ENCODE data around the gene CTH.
"Not testable (repeated sequence)": the region's sequence is repeated elsewhere in the genome, so short reads cannot be mapped to it uniquely, and the experiment has no call there.

The CTH gene

DNA sequence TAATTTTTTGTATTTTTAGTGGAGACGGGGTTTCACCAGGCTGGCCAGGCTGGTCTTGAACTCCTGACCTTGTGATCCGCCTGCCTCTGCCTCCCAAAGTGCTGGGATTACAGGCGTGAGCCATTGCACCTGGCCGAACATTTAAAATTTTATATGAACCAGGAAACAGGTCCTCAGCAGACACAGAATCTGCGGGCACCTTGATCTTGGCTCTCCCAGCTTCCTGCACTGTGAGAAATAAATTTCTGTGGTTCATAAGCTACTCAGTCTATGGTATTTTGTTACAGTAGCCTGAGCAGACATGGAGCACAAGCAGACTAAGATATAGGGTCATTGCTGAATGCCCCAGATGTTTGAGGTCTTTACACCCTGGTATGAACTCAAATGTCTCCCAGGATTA, 23.6 kb upstream of the CTH start:
- Mint-ChIP-seq H3K4me1 (no peaks in the 10 kb centered on the region), H3K27me3 (peaks cover 10% of the 10 kb centered on the region), H3K4me3 (no peak overlapping the region), H3K27ac (no peak overlapping the region), H3K36me3 (ENCODE audit: low read depth) (no peaks in the 10 kb centered on the region), H3K9me3 (no peaks in the 10 kb centered on the region)
- ATAC-seq (no peak), DNase-seq (no peak)

GRCh38 chr1:70392626-70393025, 18.4 kb upstream of the CTH start:
- no peak overlapping the region for H3K27ac Mint-ChIP-seq
- ATAC-seq (no peak), DNase-seq (no peak)
- peaks cover 17% of the 10 kb centered on the region for H3K27me3 Mint-ChIP-seq
- no peak overlapping the region for H3K4me3 Mint-ChIP-seq
- no peaks in the 10 kb centered on the region for H3K9me3 Mint-ChIP-seq
- H3K36me3 Mint-ChIP-seq (ENCODE audit: low read depth): no peaks in the 10 kb centered on the region
- H3K4me1 Mint-ChIP-seq: no peaks in the 10 kb centered on the region

- no peaks in the 10 kb centered on the region for H3K9me3 Mint-ChIP-seq
- no peaks in the 10 kb centered on the region for H3K36me3 Mint-ChIP-seq (ENCODE audit: low read depth)
- no peak for ATAC-seq
- no peaks in the 10 kb centered on the region for H3K4me1 Mint-ChIP-seq
- no peak overlapping the region for H3K4me3 Mint-ChIP-seq
- DNase-seq: no peak
- no peak overlapping the region for H3K27ac Mint-ChIP-seq
- peaks cover 12% of the 10 kb centered on the region for H3K27me3 Mint-ChIP-seq
These were observed 14.5 kb upstream of the CTH start for GRCh38 chr1:70396607-70397006.

GRCh38 chr1:70397013-70397412, 14.1 kb upstream of the CTH start:
- H3K9me3 Mint-ChIP-seq: no peaks in the 10 kb centered on the region
- no peak overlapping the region for H3K27ac Mint-ChIP-seq
- H3K4me3 Mint-ChIP-seq: no peak overlapping the region
- no peak for ATAC-seq
- H3K4me1 Mint-ChIP-seq: no peaks in the 10 kb centered on the region
- DNase-seq: no peak
- H3K27me3 Mint-ChIP-seq: peaks cover 9% of the 10 kb centered on the region
- no peaks in the 10 kb centered on the region for H3K36me3 Mint-ChIP-seq (ENCODE audit: low read depth)

- no peaks in the 10 kb centered on the region for H3K9me3 Mint-ChIP-seq
- ATAC-seq (no peak), DNase-seq (no peak)
- peaks cover 8% of the 10 kb centered on the region for H3K27me3 Mint-ChIP-seq
- H3K4me1 Mint-ChIP-seq: no peaks in the 10 kb centered on the region
- H3K27ac Mint-ChIP-seq: no peak overlapping the region
- no peak overlapping the region for H3K4me3 Mint-ChIP-seq
- H3K36me3 Mint-ChIP-seq (ENCODE audit: low read depth): no peaks in the 10 kb centered on the region
These were observed 10.7 kb upstream of the CTH start for GRCh38 chr1:70400335-70400734.

- H3K36me3 Mint-ChIP-seq (ENCODE audit: low read depth): no peaks in the 10 kb centered on the region
- H3K4me3 Mint-ChIP-seq: no peak overlapping the region
- H3K27ac Mint-ChIP-seq: no peak overlapping the region
- no peak for ATAC-seq
- no peaks in the 10 kb centered on the region for H3K9me3 Mint-ChIP-seq
- H3K27me3 Mint-ChIP-seq: peaks cover 12% of the 10 kb centered on the region
- DNase-seq: no peak
- H3K4me1 Mint-ChIP-seq: no peaks in the 10 kb centered on the region
These were observed 9.1 kb upstream of the CTH start for GRCh38 chr1:70401974-70402373.

GRCh38 chr1:70403759-70404158, 7.3 kb upstream of the CTH start:
- Mint-ChIP-seq H3K4me3 (no peak overlapping the region), H3K27me3 (peaks cover 10% of the 10 kb centered on the region), H3K4me1 (no peaks in the 10 kb centered on the region), H3K36me3 (ENCODE audit: low read depth) (no peaks in the 10 kb centered on the region), H3K27ac (no peak overlapping the region), H3K9me3 (no peaks in the 10 kb centered on the region)
- no peak for DNase-seq
- no peak for ATAC-seq

GRCh38 chr1:70405780-70406416, 5.2 kb upstream of the CTH start:
- Mint-ChIP-seq H3K27ac (no peak overlapping the region), H3K36me3 (ENCODE audit: low read depth) (no peaks in the 10 kb centered on the region), H3K4me1 (peaks cover 7% of the 10 kb centered on the region), H3K9me3 (no peaks in the 10 kb centered on the region), H3K4me3 (no peak overlapping the region), H3K27me3 (peaks cover 10% of the 10 kb centered on the region)
- ATAC-seq (no peak), DNase-seq (no peak)

GRCh38 chr1:70409136-70409535, 1.9 kb upstream of the CTH start:
- no peaks in the 10 kb centered on the region for H3K9me3 Mint-ChIP-seq
- H3K36me3 Mint-ChIP-seq (ENCODE audit: low read depth): peaks cover 4% of the 10 kb centered on the region
- H3K4me1 Mint-ChIP-seq: peaks cover 29% of the 10 kb centered on the region
- H3K4me3 Mint-ChIP-seq: no peak overlapping the region
- no peak for ATAC-seq
- H3K27me3 Mint-ChIP-seq: peaks cover 10% of the 10 kb centered on the region
- DNase-seq: no peak
- H3K27ac Mint-ChIP-seq: no peak overlapping the region

- Mint-ChIP-seq H3K27me3 (peaks cover under 1% of the 10 kb centered on the region), H3K4me1 (peaks cover 31% of the 10 kb centered on the region), H3K27ac (peak overlapping the region; percentile 93), H3K36me3 (ENCODE audit: low read depth) (peaks cover 7% of the 10 kb centered on the region), H3K9me3 (no peaks in the 10 kb centered on the region), H3K4me3 (peak overlapping the region; percentile 97)
- DNase-seq: no peak
- no peak for ATAC-seq
These were observed 334 bp downstream of the CTH start for GRCh38 chr1:70411360-70411844.

- no peaks in the 10 kb centered on the region for H3K27me3 Mint-ChIP-seq
These were observed 4.8 kb downstream of the CTH start for GRCh38 chr1:70415882-70416281.

GRCh38 chr1:70418973-70419734, 8.1 kb downstream of the CTH start:
- peaks cover 28% of the 10 kb centered on the region for H3K36me3 Mint-ChIP-seq (ENCODE audit: low read depth)
- not testable (repeated sequence) for DNase-seq, ATAC-seq

More at GRCh38 chr1:70415882-70416281, 4.8 kb downstream of the CTH start:
- H3K4me1 Mint-ChIP-seq: peaks cover 25% of the 10 kb centered on the region
- ATAC-seq (no peak), DNase-seq (no peak)
- H3K27ac Mint-ChIP-seq: no peak overlapping the region
- H3K36me3 Mint-ChIP-seq (ENCODE audit: low read depth): peaks cover 19% of the 10 kb centered on the region
- H3K4me3 Mint-ChIP-seq: no peak overlapping the region
- no peaks in the 10 kb centered on the region for H3K9me3 Mint-ChIP-seq

GRCh38 chr1:70420320-70420719, 9.3 kb downstream of the CTH start:
- no peaks in the 10 kb centered on the region for H3K4me1 Mint-ChIP-seq

More at GRCh38 chr1:70418973-70419734, 8.1 kb downstream of the CTH start:
- H3K4me3 Mint-ChIP-seq, H3K9me3 Mint-ChIP-seq, H3K27me3 Mint-ChIP-seq, H3K27ac Mint-ChIP-seq, H3K4me1 Mint-ChIP-seq: not testable (repeated sequence)

GRCh38 chr1:70426154-70427131, 15.4 kb downstream of the CTH start:
- Mint-ChIP-seq H3K4me1 (no peaks in the 10 kb centered on the region), H3K9me3 (no peaks in the 10 kb centered on the region), H3K36me3 (ENCODE audit: low read depth) (peaks cover 32% of the 10 kb centered on the region), H3K27ac (no peak overlapping the region), H3K4me3 (no peak overlapping the region), H3K27me3 (no peaks in the 10 kb centered on the region)
- no peak for ATAC-seq
- no peak for DNase-seq

More at GRCh38 chr1:70420320-70420719, 9.3 kb downstream of the CTH start:
- no peak for DNase-seq
- Mint-ChIP-seq H3K27me3 (no peaks in the 10 kb centered on the region), H3K27ac (no peak overlapping the region), H3K9me3 (no peaks in the 10 kb centered on the region), H3K4me3 (no peak overlapping the region), H3K36me3 (ENCODE audit: low read depth) (peaks cover 31% of the 10 kb centered on the region)
- ATAC-seq: no peak
